Activated effector memory CD4-positive, alpha-beta T cell treated with anti-CD3 and anti-CD28 coated beads, Interleukin-2, amount 50 U/mL, for 16 hours (primary cell): ENCODE data around the gene ELMO2.
A peak's percentile ranks its signal among the peaks of the same experiment; 100 is the strongest.

ENCODE experiments used
- DNase-seq: peaks from one replicate; pipeline ENCODE4 v3.0.0-alpha.2; 2020

Gene ELMO2

DNA sequence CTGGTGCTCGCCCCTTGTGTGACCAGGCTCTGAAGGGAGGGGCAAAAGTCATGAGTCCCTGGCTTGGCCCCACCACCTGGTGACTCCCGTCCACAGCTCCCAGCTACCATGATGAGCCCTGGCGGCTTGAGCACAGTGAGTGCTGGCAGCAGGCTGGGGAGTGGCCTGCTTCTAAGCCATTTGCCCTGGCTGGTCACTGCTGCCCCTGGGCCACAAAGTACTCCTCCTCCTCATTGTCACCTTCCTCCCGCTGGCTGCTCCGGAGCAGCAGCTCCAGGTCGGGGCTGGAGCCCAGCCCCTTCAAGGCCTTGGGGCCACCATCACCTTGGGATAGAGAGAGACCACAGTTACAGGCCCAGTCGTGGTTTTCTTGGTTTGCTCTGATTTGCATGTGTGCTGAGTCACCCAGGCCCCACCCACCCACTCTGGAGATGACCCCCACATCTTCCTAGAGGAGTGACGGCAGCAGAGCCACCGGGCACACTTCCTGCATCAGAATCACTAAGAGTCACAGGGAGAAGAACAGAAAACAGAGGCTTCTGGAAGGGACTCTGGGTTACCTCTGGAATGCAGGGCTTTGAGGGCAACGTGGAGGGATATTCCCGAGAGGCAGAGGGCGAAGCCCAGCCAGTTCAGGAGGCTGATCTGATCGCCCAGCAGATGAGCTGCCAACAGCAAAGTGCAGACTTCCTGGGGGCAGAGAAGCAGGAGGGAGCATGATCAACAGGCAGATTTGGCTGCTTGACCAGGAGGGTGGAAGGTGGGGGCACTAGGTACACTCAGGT, 56.0 kb downstream of the ELMO2 start:
- no peak for DNase-seq

DNA sequence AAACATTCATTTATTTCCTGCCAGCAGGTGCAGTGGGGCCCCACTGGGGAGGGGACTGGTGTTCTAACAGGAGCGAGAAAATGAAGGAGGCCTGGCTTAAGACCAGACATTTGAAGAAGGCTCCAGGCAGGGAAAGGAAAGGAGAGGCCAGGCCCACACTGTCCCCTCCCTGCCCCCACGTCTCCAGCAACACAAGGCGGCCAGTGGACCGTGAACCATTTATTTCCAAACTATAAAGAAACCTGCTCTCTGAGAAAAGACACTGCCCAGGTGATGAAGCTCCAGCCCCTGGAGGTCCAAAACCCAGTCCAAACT, 56.7 kb downstream of the ELMO2 start:
- DNase-seq = no peak

DNA sequence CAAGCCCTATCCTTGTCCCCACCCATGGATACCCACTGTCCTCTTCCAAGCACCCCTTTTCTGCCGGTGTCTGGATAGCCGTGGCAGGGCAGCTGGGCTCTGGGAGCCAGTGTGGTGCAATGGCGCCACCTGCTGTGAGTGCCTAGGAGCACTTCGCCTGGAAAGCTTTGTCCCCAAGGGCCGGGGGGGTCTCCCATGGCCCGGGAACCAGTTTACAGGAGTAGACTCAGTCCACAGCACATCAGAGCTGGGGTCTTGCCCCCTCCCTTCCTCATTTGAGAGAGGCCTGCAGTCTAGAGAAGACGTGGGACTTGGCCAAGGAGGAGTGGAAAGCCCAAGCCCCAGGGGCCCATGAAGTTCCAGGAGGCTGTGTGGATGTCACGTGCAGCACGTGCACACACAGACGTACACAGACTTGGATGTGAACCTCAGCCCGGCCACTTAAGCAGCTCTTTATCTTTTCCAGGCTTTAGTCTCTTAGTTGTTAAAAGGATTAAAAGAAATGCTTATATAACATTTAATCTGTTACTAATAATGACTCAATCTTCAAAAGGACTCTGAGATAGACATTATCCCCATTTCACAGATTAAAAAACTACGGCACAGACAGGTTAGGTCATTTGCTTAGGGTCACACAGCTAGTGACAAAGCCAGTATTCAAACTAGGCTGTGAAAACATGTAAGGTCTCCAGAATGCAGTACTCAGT, 57.2 kb downstream of the ELMO2 start:
- DNase-seq = peak; percentile 82

DNA sequence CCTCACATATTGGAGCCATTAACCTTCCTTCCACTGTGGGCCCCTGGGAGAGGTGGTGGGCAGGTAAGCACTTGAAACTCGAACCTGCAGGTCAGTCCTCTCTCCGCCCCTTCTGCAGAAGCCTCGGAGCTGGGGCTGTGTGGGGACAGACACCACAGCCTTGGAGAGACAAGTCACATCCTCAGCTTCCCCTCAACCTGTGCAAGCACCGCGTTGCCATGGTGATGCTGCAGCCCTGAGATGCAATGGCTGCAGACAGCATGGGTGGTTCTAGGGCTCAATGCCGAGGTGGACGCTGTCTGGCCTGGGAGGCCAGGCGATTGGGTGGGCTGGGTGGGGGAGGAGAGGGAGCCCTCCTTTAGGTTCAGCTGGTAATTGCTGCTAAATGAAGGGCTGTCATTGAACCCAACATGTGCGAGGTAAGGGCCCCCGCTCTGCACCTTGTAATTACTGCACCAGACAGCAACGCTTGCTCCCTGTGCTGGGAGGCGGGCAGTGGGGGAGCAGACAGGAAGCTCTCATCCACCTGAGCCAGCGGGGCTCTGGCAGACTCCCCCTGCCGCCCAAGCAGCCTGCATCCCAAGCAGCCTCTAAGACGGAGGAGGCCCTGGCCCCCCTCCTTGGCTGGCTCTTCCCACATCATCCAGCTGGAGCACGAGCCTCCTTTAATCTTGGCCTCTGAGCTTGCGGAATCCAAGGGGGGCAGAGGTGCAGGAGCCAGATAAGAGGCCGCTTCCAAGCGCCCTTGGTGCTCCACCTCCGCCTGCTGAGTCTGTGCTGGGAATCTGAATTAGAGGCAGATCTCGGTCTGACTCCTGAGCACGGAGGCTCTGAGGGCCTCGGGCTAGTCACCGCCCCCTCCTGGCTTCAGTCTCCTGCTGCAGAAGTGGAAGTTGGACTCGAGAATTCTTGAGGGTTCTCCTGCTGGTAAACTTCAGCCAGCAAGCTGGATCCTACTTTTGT, 58.3 kb downstream of the ELMO2 start:
- no peak for DNase-seq

DNA sequence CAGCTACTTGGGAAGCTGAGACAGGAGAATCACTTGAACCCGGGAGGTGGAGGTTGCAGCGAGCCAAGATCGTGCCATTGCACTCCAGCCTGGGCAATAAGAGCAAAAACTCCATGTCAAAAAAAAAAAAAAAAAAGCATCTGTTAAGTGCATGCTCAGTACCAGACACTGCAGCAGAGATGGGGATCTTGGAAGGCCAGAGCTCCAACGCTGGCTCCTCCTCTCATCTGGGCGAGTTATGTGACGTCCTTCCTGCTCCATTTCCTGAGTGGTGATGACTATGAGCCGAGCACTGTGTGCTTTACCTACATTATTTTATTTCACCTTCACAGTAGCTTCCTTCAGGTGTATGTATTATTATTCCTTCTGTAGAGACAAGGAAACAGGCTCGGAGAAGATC, 59.6 kb downstream of the ELMO2 start:
- DNase-seq = no peak

DNA sequence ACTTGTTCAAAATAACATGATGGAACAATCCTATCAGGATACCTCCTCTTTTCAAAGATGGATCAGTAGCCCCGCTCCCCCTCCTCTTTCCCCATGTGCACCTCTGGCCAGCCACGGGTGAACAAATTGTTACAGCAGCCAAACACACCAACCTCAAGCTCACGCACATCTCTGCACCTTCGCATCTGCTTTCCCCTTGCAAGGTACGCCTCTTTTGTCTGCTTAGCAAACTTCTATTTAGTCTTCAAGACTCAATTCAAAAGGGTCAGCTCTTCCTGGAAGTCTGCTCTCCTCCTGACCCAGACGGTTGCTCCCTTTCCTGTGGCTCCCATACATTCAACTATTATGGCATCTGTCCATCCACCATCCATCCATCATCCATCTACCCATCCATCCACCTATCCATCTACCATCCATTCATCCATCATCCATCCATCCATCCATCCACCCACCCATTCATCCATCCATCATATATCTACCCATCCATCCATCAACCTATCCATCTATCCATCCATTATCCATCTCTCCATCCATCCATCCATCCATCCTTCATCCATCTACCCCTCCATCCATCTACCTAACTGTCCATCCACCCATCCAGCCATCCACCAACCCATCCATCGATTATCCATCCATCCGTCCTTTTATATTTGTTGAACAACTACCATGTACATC, 61.8 kb downstream of the ELMO2 start:
- no peak for DNase-seq

DNA sequence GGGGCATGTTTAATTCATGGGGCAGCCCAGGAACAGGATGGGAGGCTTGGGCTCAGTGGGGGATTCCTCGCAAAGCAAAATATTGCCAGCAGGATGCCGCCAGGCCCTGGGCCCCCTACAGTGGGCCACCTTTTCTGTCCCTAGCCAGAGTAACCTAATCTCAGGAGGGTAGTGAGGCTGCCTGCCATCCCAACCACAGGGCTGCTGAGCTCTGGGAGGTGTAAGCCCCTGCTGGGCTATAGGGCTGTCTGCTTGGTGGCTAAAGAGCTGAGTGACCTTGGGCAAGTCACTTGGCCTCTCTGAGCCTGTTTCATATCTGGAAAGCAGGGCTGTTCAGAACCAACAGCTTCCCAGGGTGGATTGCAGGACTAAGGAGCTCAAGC, 62.4 kb downstream of the ELMO2 start:
- DNase-seq = no peak

DNA sequence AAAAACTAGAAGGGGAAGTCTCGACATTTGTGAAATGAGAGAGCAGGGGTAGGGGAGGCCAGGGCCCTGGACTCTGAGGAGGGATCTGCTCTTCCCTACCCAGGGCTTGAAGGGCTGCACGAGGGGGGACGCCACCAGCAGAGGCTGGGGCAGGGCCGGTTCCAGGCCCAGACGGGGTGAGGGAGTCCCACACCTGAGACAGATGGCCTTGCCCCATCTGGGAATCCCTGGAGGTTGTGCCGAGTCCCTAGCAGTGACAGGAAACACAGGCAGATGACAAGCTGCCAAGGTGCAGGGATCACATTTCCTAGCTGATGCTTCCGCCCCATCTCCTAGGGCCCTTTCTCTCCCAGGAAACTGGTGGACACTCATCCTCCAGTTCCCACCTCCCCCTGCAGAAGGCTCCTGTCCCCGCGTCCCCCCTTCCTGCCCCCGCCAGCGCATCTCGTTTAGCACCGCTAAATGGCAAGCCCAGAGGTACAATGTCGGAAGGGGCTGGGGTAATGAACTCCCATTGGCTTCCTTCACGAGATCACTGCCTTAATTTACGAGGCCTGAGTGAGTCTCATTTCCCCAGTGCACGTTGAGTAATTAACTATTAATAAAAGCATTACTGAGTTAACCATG, 63.0 kb downstream of the ELMO2 start:
- DNase-seq = no peak

DNA sequence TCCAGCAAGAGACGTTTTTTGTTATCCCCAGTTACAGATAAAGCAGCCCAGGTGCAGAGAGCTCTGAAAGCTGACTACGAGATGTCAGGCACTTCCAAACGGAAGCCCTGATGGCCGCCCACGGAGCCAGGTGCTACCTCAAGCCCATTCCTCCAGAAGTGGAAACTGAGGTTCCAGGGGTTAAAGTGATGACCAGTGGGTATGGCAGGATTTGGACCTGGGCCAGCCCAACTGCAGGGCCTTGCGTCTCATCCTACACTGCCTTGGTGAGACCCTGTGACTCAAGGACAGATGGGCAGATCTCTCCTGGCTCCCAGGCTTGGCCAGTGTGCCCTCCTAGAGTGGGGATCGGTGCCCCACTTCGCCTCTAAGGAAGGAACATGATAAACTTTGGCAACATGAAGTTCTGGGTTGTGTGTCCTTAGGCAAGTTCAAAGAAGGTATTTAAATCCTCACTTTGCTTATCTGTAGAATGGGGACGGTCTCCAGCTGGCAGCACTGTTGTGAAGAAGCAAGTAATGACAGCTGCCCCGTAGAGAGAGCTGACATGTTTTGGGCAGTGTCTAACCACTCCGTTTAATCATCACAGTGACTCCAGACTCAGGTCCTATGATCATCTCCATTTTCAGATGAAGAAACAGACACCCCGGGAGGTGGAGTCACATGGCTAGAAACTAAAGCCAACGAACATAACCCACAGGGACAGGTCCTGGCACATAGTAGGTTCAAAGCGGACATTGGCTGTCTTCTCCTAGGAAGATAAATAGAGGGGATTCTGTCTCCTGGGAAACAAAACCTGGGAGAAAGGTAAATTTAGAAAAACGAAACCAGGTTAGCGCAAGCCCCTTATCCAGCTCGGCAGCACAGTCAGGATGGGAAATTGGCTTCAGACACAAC, 63.7 kb downstream of the ELMO2 start:
- DNase-seq = no peak

DNA sequence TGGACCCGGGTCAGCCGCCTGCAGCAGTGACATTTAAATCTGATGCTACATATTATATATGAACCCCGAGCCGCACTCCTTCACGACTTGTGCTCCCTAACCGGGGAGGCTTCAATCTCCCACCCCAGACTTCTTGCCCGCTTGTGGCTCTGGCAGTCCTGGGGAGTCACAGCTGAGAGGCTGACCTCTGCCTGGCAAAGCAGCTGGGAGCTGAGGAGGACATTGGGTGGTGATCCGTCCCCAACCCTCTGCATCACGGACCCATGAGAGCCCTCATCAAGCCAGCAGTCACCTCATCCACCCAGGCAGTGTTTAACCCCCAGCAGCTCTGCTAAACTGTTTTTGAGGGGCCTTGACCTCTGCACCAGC, 64.4 kb downstream of the ELMO2 start:
- DNase-seq = no peak

DNA sequence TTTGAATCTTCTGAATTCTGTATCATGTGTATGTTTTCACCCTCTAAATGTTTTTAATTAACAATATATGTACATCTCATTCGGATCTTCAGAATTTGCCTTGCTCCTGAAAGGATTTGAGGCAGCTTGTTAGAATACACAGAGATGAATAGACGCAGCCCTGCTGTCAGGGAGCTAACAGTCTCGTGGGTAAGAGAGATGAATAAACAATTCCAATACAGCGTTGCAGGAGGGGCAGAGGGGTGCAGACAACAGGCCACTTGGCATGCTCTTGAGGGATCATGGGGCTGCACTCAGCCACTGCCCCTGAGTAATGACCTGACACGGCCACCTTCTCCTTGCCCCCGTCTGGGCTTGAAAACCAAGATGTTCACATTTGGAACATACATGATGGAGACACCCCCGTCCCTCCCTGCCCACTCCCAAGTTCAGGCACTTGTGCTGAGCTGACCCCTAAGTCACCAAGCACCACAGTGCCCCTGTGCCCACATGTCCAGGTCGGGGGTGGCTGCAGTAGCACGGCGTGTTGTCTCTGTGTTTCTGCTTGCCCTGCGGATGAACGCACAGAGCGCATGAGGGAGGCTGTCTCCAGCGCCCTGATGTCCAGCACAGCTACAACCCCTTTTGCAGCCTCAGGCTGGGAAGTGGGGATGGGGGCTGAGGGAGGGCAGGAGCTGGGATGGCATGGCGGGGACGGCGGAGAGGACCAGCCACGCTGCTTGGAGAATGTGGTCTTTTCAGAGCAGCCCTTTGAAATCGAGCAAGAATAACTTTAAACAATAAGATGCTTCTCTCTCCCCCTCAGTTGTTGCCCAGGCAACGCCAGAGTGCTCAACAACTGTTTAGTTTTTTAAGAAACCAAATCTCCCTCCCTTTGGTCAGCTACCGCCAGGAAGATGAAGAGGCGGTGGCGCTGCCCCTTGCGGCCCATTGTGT, 65.1 kb downstream of the ELMO2 start:
- no peak for DNase-seq

DNA sequence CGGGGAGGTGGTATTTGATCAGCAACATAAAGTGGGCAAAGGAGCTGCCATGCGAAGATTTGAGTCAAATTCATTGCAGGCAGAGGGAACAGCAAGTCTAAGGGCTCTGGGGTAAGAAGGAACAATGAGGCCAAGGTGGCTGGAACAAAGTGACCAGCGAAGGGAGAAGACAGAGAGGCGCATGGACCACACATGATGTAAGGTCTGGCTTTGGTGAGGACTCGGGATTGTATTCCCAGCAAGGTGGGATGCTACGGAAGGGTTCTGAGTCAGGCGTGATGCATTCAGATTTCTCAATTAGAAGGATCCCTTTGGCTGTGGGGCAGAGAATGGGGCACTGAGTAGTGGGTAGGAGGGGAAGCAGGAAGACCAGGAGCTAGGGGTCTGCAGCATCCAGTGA, 67.4 kb downstream of the ELMO2 start:
- DNase-seq = no peak

DNA sequence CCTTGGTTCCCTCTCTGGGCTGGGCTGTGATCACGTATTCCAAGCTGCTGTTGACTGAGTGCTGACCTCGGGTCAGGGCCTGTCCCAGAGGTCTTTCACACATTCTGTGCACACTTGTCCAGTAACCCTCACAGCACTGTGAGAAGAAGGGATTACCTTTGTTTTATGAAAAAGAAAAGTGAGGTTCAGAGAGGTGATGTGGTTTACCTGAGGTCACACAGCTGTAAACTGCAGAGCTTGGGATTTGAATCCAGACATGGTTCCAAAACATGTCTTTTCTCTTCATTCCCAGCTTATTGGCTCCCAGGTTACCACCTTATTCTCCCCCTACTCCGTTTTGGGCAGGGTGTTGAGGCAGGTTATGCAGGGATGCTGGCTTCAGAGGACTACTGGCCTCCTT, 69.7 kb downstream of the ELMO2 start:
- no peak for DNase-seq

DNA sequence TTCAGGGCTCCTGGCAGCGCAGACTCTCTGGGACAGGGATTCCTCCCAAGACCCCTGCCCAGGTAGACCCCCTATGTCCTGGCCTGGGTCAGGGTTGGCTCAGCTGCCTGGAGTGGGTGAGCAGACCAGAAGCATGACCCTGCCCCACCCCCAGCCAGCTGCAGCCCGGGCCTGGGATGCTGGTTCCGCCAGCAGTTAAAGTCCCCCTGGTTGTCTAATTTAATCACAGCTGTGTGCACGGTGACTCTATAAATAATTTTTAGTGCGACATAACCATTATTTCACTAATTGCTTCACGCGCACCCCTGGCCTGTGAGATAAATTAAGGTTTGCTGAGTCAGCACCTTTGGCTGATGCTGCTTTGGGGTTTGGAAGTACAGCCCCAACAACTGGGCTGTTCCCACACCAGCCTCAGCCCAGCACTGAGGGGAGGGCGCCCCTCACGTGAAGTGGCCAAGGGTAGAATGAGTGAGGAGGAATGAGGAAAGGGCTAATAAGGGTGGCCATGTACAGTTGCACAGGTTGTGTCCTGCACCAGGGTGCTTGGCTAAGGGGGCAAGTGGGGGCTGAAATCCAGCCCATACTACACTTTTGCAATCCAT, 72.0 kb downstream of the ELMO2 start:
- no peak for DNase-seq

DNA sequence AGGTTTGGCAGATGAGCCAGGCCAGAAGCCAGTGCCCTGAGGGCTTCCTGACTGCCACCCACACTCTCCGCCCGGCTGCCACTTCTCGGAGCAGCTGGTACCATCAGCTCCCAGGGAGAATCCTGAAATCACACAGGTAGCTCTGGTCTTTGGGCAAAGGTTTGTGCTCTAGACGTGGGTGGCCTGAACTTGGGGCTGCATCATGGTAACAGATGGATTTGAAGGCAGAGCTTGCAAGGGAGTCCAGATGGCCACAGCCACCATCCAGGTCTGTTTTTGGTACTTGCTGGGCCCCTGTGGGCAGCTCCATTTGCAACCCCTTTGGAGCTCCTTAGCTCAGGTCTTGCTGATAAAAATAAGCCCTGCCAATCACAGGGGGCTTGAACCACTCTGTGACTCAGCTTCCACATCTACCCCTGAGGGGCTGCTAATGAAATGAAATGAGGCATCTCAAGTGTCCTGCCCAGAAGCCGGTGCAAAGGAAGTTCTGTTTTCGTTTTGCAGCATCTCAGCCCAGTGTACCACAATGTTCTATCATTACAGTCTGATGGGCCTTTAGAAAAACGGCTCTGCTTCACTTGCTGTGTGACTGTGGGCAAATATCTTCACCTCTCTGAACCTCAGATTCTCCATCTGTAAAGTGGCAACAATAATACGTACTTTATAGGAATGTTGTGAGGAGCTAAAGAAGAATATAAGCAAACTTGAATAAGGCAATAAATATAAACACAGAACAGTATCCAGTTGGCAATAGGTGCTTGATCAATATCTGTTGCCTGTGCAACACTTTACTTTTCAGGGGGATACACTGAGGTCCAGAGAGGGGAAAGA, 73.0 kb downstream of the ELMO2 start:
- DNase-seq = no peak

DNA sequence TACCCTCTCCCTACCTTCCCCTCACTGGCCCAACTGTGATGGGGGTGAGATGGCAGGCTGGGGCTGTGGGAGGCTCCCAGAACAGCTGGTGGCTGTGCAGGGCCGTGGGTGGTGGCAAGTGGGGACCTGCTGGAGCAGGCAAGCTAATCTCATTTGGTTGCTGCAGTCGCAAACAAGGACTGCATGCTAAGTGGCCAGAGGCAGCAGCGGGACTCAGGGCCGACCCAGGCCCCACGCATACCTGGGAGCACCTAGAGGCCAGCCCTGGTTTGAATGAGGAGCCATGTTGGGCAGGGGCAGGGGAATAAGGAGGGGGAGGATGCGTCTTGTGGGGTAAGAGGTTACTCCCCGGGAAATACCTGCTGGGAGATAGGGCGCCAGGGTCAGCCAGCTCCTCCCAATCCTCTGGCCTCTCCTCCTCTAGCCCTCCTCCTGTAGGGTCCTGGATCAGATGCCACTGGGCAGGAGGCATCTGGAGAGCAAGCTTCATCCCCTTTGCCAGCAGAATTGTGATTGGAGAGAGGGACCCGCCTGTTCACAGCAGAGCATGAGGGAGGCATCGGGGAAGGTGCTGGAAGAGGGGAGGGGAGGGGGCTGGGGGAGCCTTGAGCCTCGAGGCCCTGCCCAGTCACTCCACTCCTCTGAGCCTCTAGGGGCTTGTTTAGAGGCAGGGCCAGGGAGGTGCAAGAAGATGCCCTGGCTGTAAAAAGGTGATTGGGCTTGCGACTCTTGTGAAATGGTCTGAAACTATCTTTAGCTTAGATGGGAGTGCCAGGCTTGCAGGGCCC, 73.8 kb downstream of the ELMO2 start:
- no peak for DNase-seq

DNA sequence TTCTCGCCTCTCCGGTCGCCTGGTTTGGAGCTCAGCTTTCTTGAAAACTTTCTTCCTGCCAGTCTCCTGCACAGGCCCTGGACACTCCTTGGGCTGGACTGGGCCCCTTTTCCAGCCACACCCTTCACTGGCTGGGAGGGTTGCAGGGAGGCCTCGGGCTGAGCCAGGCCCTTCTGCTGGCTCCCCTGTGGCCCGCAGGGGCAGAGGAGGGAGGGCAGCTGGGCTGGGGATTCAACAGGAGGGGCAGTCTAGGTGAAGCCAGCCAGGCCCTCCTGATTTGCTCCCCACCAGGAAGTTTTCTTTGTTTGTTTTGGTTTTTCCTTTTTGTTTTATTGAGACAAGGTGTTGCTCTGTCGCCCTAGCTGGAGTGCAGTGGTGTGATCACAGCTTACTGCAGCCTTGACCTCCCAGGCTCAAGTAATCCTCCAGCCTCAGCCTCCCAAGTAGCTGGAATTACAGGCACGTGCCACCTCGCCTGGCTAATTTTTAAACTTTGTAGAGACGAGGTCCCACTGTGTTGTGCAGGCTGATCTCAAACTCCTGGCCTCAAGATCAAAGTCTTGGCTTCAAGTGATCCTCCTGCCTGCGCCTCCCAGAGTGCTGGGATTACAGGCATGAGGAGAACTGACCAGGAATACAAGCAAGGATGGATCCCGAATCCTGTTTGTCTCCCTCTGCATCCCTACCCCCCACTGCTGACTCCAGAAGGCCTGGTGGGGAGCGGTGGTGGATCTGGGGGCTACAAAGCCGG, 74.6 kb downstream of the ELMO2 start:
- no peak for DNase-seq
